ENCODE measurements around the gene SDF4. TPM values are rescaled to one million over a fixed set of nuclear protein-coding genes. Genes with fewer than 3 reads are reported as not detected.

SDF4 gene
- total RNA-seq, 2 donors from 2014 or later = 85.9 to 95.6 TPM

- Histone ChIP-seq H3K36me3 (ENCODE audit: control insufficient read depth, insufficient read depth, low read length) (no peaks in the 10 kb centered on the region), H3K4me1 (ENCODE audit: control insufficient read depth, insufficient read depth, low read length) (no peaks in the 10 kb centered on the region), H3K4me3 (ENCODE audit: low read length) (no peak overlapping the region), H3K9me3 (ENCODE audit: control insufficient read depth, low read length) (no peaks in the 10 kb centered on the region), H3K27ac (ENCODE audit: low read depth, low read length) (no peak overlapping the region), H3K9ac (ENCODE audit: extremely low read depth, low read length, poor library complexity, severe bottlenecking) (no peak overlapping the region), H3K27me3 (ENCODE audit: control insufficient read depth, insufficient read depth, low read length, poor library complexity, severe bottlenecking) (peaks cover 22% of the 10 kb centered on the region)
- H3K27ac Mint-ChIP-seq = no peak overlapping the region
- peak; percentile 80 for DNase-seq
- no peaks in the 10 kb centered on the region for H3K36me3 Mint-ChIP-seq (ENCODE audit: low read depth)
- TF ChIP-seq CTCF (conservative IDR thresholded peaks at IDR 0.05) = no peak
- H3K4me1 Mint-ChIP-seq = no peaks in the 10 kb centered on the region
- H3K27me3 Mint-ChIP-seq (ENCODE audit: insufficient read depth) = peaks cover 5% of the 10 kb centered on the region
- WGBS, 2 experiments (ENCODE audit: insufficient coverage in 1 of 2, insufficient read length in 1 of 2) = 5 to 10% methylated on average over 8 to 106 of the region's 109 CpGs
- peak overlapping the region; percentile 43 for H3K4me3 Mint-ChIP-seq
- H3K9me3 Mint-ChIP-seq = no peaks in the 10 kb centered on the region
Observed at GRCh38 chr1:1200876-1201810, 30.7 kb downstream of the SDF4 start.

GRCh38 chr1:1199961-1200875 lies 31.6 kb downstream of the SDF4 start:
- Mint-ChIP-seq H3K36me3 (ENCODE audit: low read depth) (no peaks in the 10 kb centered on the region), H3K4me1 (no peaks in the 10 kb centered on the region), H3K27ac (no peak overlapping the region), H3K4me3 (peak overlapping the region; percentile 43), H3K27me3 (ENCODE audit: insufficient read depth) (peaks cover 6% of the 10 kb centered on the region), H3K9me3 (peaks cover under 1% of the 10 kb centered on the region)
- Histone ChIP-seq H3K27me3 (ENCODE audit: control insufficient read depth, insufficient read depth, low read length, poor library complexity, severe bottlenecking) (peaks cover 12% of the 10 kb centered on the region), H3K9ac (ENCODE audit: extremely low read depth, low read length, poor library complexity, severe bottlenecking) (no peak overlapping the region), H3K27ac (ENCODE audit: low read depth, low read length) (no peak overlapping the region), H3K4me3 (ENCODE audit: low read length) (no peak overlapping the region), H3K9me3 (ENCODE audit: control insufficient read depth, low read length) (no peaks in the 10 kb centered on the region), H3K36me3 (ENCODE audit: control insufficient read depth, insufficient read depth, low read length) (no peaks in the 10 kb centered on the region), H3K4me1 (ENCODE audit: control insufficient read depth, insufficient read depth, low read length) (no peaks in the 10 kb centered on the region)
- DNase-seq = no peak
- TF ChIP-seq CTCF (conservative IDR thresholded peaks at IDR 0.05) = no peak
- 86 to 89% methylated on average over 19 to 31 of the region's 31 CpGs for WGBS, 2 experiments (ENCODE audit: insufficient coverage in 1 of 2, insufficient read length in 1 of 2)

- Mint-ChIP-seq H3K36me3 (ENCODE audit: low read depth) (no peaks in the 10 kb centered on the region), H3K27me3 (ENCODE audit: insufficient read depth) (peaks cover 11% of the 10 kb centered on the region), H3K4me3 (peak overlapping the region; percentile 43), H3K27ac (no peak overlapping the region), H3K9me3 (peaks cover 10% of the 10 kb centered on the region), H3K4me1 (no peaks in the 10 kb centered on the region)
- no peak overlapping the region for H3K4me3 ChIP-seq (ENCODE audit: low read length)
- peak; percentile 46 for DNase-seq
- WGBS, 2 experiments (ENCODE audit: insufficient coverage in 1 of 2, insufficient read length in 1 of 2) = 91 to 96% methylated on average over 12 to 22 of the region's 22 CpGs
- peaks cover 8% of the 10 kb centered on the region for H3K27me3 ChIP-seq (ENCODE audit: control insufficient read depth, insufficient read depth, low read length, poor library complexity, severe bottlenecking)
- H3K9ac ChIP-seq (ENCODE audit: extremely low read depth, low read length, poor library complexity, severe bottlenecking) = no peak overlapping the region
- peaks cover 6% of the 10 kb centered on the region for H3K9me3 ChIP-seq (ENCODE audit: control insufficient read depth, low read length)
- no peak for TF ChIP-seq CTCF (conservative IDR thresholded peaks at IDR 0.05)
- H3K27ac ChIP-seq (ENCODE audit: low read depth, low read length) = no peak overlapping the region
- H3K4me1 ChIP-seq (ENCODE audit: control insufficient read depth, insufficient read depth, low read length) = no peaks in the 10 kb centered on the region
- H3K36me3 ChIP-seq (ENCODE audit: control insufficient read depth, insufficient read depth, low read length) = no peaks in the 10 kb centered on the region
Observed at GRCh38 chr1:1199141-1199960, 32.5 kb downstream of the SDF4 start.

Data from endodermal cell (in vitro differentiated cells).